CD14-positive monocyte (primary cell): Measurements from ENCODE around the gene INPP5J. TPM values are rescaled to one million over a fixed set of nuclear protein-coding genes. Genes with fewer than 3 reads are reported as not detected.

Source experiments
- DNase-seq, 3 donors: peaks; one replicate each; pipeline ENCODE4 v3.0.0-alpha.2; 2011 to 2022
- H2AFZ ChIP-seq: 2 replicates; pipeline ENCODE4 v1.6.0; 2012; ENCODE audit warnings: mild to moderate bottlenecking, low read depth, low read length, inconsistent platforms; ENCODE audit not compliant: insufficient read depth, poor library complexity, severe bottlenecking
- H3K27ac ChIP-seq, 2 donors: 1 replicate in 1 of 2; 2 replicates in 1 of 2; pipeline ENCODE4 v1.5.1; 2012 to 2013; ENCODE audit warnings: low read length in 2 of 2, control low read depth in 1 of 2, inconsistent platforms in 1 of 2, low read depth in 1 of 2, mild to moderate bottlenecking in 1 of 2
- H3K27me3 ChIP-seq, 2 donors: one replicate each; pipeline versions ENCODE4 v1.6.0 to v1.6.1; 2011 to 2013; ENCODE audit warnings: low read length in 2 of 2; ENCODE audit not compliant: control insufficient read depth in 2 of 2, insufficient read depth in 2 of 2
- H3K36me3 ChIP-seq, 2 donors: replicated peaks in 1 of 2; 1 replicate in 1 of 2; 2 replicates in 1 of 2; pipeline versions ENCODE4 v1.5.1 to v1.6.1; 2012 to 2013; ENCODE audit warnings: low read length in 2 of 2, control low read depth in 1 of 2, inconsistent platforms in 1 of 2, mild to moderate bottlenecking in 1 of 2; ENCODE audit not compliant: insufficient read depth in 2 of 2, control insufficient read depth in 1 of 2
- H3K4me1 ChIP-seq, 2 donors: 1 replicate in 1 of 2; 2 replicates in 1 of 2; pipeline versions ENCODE4 v1.5.1 to v1.6.1; 2012 to 2013; ENCODE audit warnings: low read length in 2 of 2, control low read depth in 1 of 2, inconsistent platforms in 1 of 2, mild to moderate bottlenecking in 1 of 2, moderate library complexity in 1 of 2; ENCODE audit not compliant: insufficient read depth in 2 of 2, control insufficient read depth in 1 of 2
- H3K4me2 ChIP-seq: replicated peaks from 2 replicates; pipeline ENCODE3; 2012; ENCODE audit warnings: low read length, moderate library complexity, mild to moderate bottlenecking; ENCODE audit not compliant: poor library complexity, severe bottlenecking; ENCODE audit errors: extremely low read depth
- H3K4me3 ChIP-seq, 3 experiments: fragments of 200-600 bp in 1 of 3; sonication (generic) in 1 of 3; replicated peaks in 1 of 3; 1 replicate in 2 of 3; 2 replicates in 1 of 3; pipeline ENCODE4 v1.5.1; 2011 to 2013; ENCODE audit warnings: low read length in 3 of 3, mild to moderate bottlenecking in 3 of 3, control low read depth in 2 of 3, low read depth in 2 of 3, inconsistent platforms in 1 of 3, moderate library complexity in 1 of 3
- H3K79me2 ChIP-seq: 2 replicates; pipeline ENCODE4 v1.6.0; 2012; ENCODE audit warnings: mild to moderate bottlenecking, control low read depth, inconsistent platforms, low read length, moderate library complexity; ENCODE audit not compliant: insufficient read depth
- H3K9ac ChIP-seq: 2 replicates; pipeline ENCODE4 v1.6.0; 2017; ENCODE audit warnings: low read length, mild to moderate bottlenecking; ENCODE audit not compliant: insufficient read depth, poor library complexity, severe bottlenecking
- H3K9me3 ChIP-seq, 2 donors: replicated peaks in 1 of 2; 1 replicate in 1 of 2; 2 replicates in 1 of 2; pipeline versions ENCODE4 v1.5.1 to v1.6.1; 2012 to 2013; ENCODE audit warnings: low read length in 2 of 2, control low read depth in 1 of 2; ENCODE audit not compliant: control insufficient read depth in 1 of 2, insufficient read depth in 1 of 2
- H4K20me1 ChIP-seq: 2 replicates; pipeline ENCODE4 v1.6.0; 2012; ENCODE audit warnings: mild to moderate bottlenecking, low read length, control low read depth, moderate library complexity; ENCODE audit not compliant: insufficient read depth
- H3K27ac Mint-ChIP-seq, 7 donors: one replicate each; pipeline ENCODE4 v1.8.0; 2020; ENCODE audit warnings: mild to moderate bottlenecking in 7 of 7, mixed read lengths in 7 of 7, moderate library complexity in 6 of 7, inconsistent platforms in 2 of 7
- H3K27me3 Mint-ChIP-seq, 3 donors: one replicate each; pipeline ENCODE4 v1.8.0; 2021 to 2022; ENCODE audit warnings: low read depth in 3 of 3, mild to moderate bottlenecking in 3 of 3, mixed read lengths in 3 of 3, moderate library complexity in 3 of 3, inconsistent platforms in 1 of 3
- H3K36me3 Mint-ChIP-seq, 2 donors: one replicate each; pipeline ENCODE4 v1.8.0; 2020; ENCODE audit warnings: mixed read lengths in 2 of 2, inconsistent platforms in 1 of 2, mild to moderate bottlenecking in 1 of 2
- H3K4me1 Mint-ChIP-seq: one replicate; pipeline ENCODE4 v1.8.0; 2020; ENCODE audit warnings: mild to moderate bottlenecking, mixed read lengths
- H3K4me3 Mint-ChIP-seq, 2 donors: one replicate each; pipeline ENCODE4 v1.8.0; 2020; ENCODE audit warnings: mild to moderate bottlenecking in 2 of 2, mixed read lengths in 2 of 2, moderate library complexity in 1 of 2
- H3K9me3 Mint-ChIP-seq, 7 donors: one replicate each; pipeline ENCODE4 v1.8.0; 2020 to 2022; ENCODE audit warnings: mixed read lengths in 7 of 7, mild to moderate bottlenecking in 6 of 7, moderate library complexity in 6 of 7, inconsistent platforms in 2 of 7
- CTCF ChIP-seq: fragments of 200-600 bp; IDR thresholded peaks from one replicate; pipeline ENCODE4 v1.8.0; 2022; ENCODE audit warnings: antibody characterized with exemption, mild to moderate bottlenecking
- WGBS: methylation state at CpG from one replicate; pipeline ENCODE4 v1.1.5; 2013; ENCODE audit warnings: missing lambda C conversion rate; ENCODE audit not compliant: insufficient coverage; 5-methylcytosine and 5-hydroxymethylcytosine counted together
- intact Hi-C, 2 donors: fragments of 100-400 bp; cut with micrococcal nuclease; formaldehyde crosslinking; loops; one replicate each; pipeline versions ENCODE4 v1.15.0 to v1.15.1; 2023
- polyA plus RNA-seq, 3 donors: library from polyadenylated mRNA; depleted of rRNA in 1 of 3; unstranded in 2 of 3; stranded (reverse) in 1 of 3; fragments of 300-500 nt in 2 of 3; fragments of >200 nt in 1 of 3; fragmentation: Illumina TruSeq in 2 of 3; gene quantifications; 1 replicate in 2 of 3; 2 replicates in 1 of 3; pipeline ENCODE4 v1.2.3, GENCODE V29; 2012 to 2021

Gene INPP5J
- polyA plus RNA-seq, 3 donors = 0.03 TPM; not detected in 2

- H3K79me2 ChIP-seq = no peaks in the 10 kb centered on the region
- no peak overlapping the region for H3K4me3 Mint-ChIP-seq
- H3K4me1 ChIP-seq = peaks cover 12 to 14% of the 10 kb centered on the region in 2 donors
- H3K27ac ChIP-seq = no peak overlapping the region
- peak overlapping the region in 1 of 7 donors; percentile 18 for H3K27ac Mint-ChIP-seq
- intact Hi-C loops = loop anchor here (5.0 to 10.0 kb wide), 3 partner anchors 126 to 169 kb away; no protein-coding TSS in a partner anchor
- H4K20me1 ChIP-seq = no peaks in the 10 kb centered on the region
- H2AFZ ChIP-seq = no peak overlapping the region
- peaks cover 0 to 2% of the 10 kb centered on the region in 2 donors for H3K27me3 ChIP-seq
- no peaks in the 10 kb centered on the region for H3K36me3 ChIP-seq
- no peak overlapping the region for H3K4me2 ChIP-seq
- WGBS = no CpG with 5 or more reads among the region's 4 CpGs
- peaks cover 5 to 20% (median 14%) of the 10 kb centered on the region in 3 donors for H3K27me3 Mint-ChIP-seq
- no peak for DNase-seq
- H3K4me1 Mint-ChIP-seq = peaks cover 11% of the 10 kb centered on the region
- no peak overlapping the region for H3K9ac ChIP-seq
- no peak overlapping the region for H3K4me3 ChIP-seq
- peaks cover 0 to 1% (median 0%) of the 10 kb centered on the region in 7 donors for H3K9me3 Mint-ChIP-seq
- no peaks in the 10 kb centered on the region for H3K9me3 ChIP-seq
- peaks cover 5 to 9% of the 10 kb centered on the region in 2 donors for H3K36me3 Mint-ChIP-seq
- TF ChIP-seq CTCF = no peak
These were observed 16.7 kb upstream of the INPP5J start for GRCh38 chr22:31106001-31106571.

GRCh38 chr22:31106731-31107177, 16.0 kb upstream of the INPP5J start:
- TF ChIP-seq CTCF = no peak
- H4K20me1 ChIP-seq = no peaks in the 10 kb centered on the region
- peak overlapping the region; percentile 62 to 85 for H3K4me3 Mint-ChIP-seq
- H3K4me2 ChIP-seq = peak overlapping the region; percentile 66
- H3K4me3 ChIP-seq = peak overlapping the region in 2 of 3 experiments; percentile 37 to 60
- H3K27ac Mint-ChIP-seq = peak overlapping the region in 2 of 7 donors; percentile 41 to 73
- H3K9me3 Mint-ChIP-seq = peaks cover 0 to 1% (median 0%) of the 10 kb centered on the region in 7 donors
- H3K79me2 ChIP-seq = no peaks in the 10 kb centered on the region
- H3K4me1 ChIP-seq = peaks cover 12 to 14% of the 10 kb centered on the region in 2 donors
- no peaks in the 10 kb centered on the region for H3K9me3 ChIP-seq
- no peak for DNase-seq
- no peak overlapping the region for H3K9ac ChIP-seq
- no peaks in the 10 kb centered on the region for H3K36me3 ChIP-seq
- H3K27me3 Mint-ChIP-seq = peaks cover 2 to 20% (median 14%) of the 10 kb centered on the region in 3 donors
- no peak overlapping the region for H3K27ac ChIP-seq
- H3K36me3 Mint-ChIP-seq = peaks cover 2 to 4% of the 10 kb centered on the region in 2 donors
- H2AFZ ChIP-seq = peak overlapping the region; percentile 80
- H3K27me3 ChIP-seq = peaks cover 0 to 2% of the 10 kb centered on the region in 2 donors
- H3K4me1 Mint-ChIP-seq = peaks cover 11% of the 10 kb centered on the region
- intact Hi-C loops = loop anchor here (5.0 to 10.0 kb wide), 3 partner anchors 126 to 168 kb away; no protein-coding TSS in a partner anchor
- WGBS = 90% methylated on average over 10 of the region's 14 CpGs
